ENCODE data around the gene HNF1B. TPM values are rescaled to one million over a fixed set of nuclear protein-coding genes. Genes with fewer than 3 reads are reported as not detected.
A peak's percentile ranks its signal among the peaks of the same experiment; 100 is the strongest.

The HNF1B gene
- total RNA-seq, 3 donors from 2014 or later (not counting 1 experiment from before 2014, with no cell fraction given): not detected

DNA sequence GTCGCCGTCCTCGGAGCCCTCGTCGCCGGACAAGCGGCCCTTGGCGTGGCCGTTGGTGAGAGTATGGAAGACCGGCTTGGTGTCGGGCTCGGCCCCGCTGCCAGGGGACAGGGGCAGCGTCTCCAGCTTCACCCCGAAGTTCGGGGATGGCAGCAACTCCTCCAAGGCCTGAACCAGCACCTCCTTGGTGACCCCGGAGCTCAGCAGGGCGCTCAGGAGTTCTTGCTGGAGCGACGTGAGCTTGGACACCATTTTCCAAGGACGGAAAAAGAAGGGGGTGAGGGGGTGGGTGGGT lies 279 bp downstream of the HNF1B start:
- DNase-seq (peak in 1 of 2 donors; percentile 9), ATAC-seq (no peak)
- no peak overlapping the region for H3K4me3 ChIP-seq (ENCODE audit: low read length)
- H3K9me3 ChIP-seq (ENCODE audit: control insufficient read depth, insufficient read depth, low read length): no peaks in the 10 kb centered on the region
- Mint-ChIP-seq H3K4me3 (no peak overlapping the region), H3K27ac (no peak overlapping the region), H3K27me3 (ENCODE audit: low read depth in 2 of 2) (peaks cover 50 to 71% of the 10 kb centered on the region in 2 donors), H3K36me3 (no peaks in the 10 kb centered on the region), H3K4me1 (peaks cover 6 to 20% of the 10 kb centered on the region in 2 donors), H3K9me3 (no peaks in the 10 kb centered on the region)
- H3K4me1 ChIP-seq (ENCODE audit: control insufficient read depth, insufficient read depth, low read length): peaks cover 38% of the 10 kb centered on the region
- TF ChIP-seq CTCF (IDR thresholded peaks at IDR 0.05): no peak
- no peaks in the 10 kb centered on the region for H3K36me3 ChIP-seq (ENCODE audit: control insufficient read depth, insufficient read depth, low read length)
- intact Hi-C loops (cut with micrococcal nuclease): no loop called here
- WGBS (ENCODE audit: insufficient coverage): 6% methylated on average over 20 of the region's 21 CpGs
- H3K27ac ChIP-seq (ENCODE audit: low read length): no peak overlapping the region
- peaks cover 66% of the 10 kb centered on the region for H3K27me3 ChIP-seq (ENCODE audit: control insufficient read depth, insufficient read depth, low read length)

- H3K9me3 Mint-ChIP-seq: no peaks in the 10 kb centered on the region
- H3K27ac ChIP-seq (ENCODE audit: low read length): no peak overlapping the region
- H3K4me1 ChIP-seq (ENCODE audit: control insufficient read depth, insufficient read depth, low read length): peaks cover 38% of the 10 kb centered on the region
- H3K27ac Mint-ChIP-seq: no peak overlapping the region
- DNase-seq (peak in 1 of 2 donors; percentile 27), ATAC-seq (no peak)
- WGBS (ENCODE audit: insufficient coverage): 3% methylated on average over 61 of the region's 61 CpGs
- H3K36me3 ChIP-seq (ENCODE audit: control insufficient read depth, insufficient read depth, low read length): no peaks in the 10 kb centered on the region
- no peak overlapping the region for H3K4me3 ChIP-seq (ENCODE audit: low read length)
- H3K27me3 Mint-ChIP-seq (ENCODE audit: low read depth in 2 of 2): peaks cover 55 to 77% of the 10 kb centered on the region in 2 donors
- peaks cover 71% of the 10 kb centered on the region for H3K27me3 ChIP-seq (ENCODE audit: control insufficient read depth, insufficient read depth, low read length)
- H3K4me3 Mint-ChIP-seq: no peak overlapping the region
- TF ChIP-seq CTCF (IDR thresholded peaks at IDR 0.05): no peak
- H3K36me3 Mint-ChIP-seq: no peaks in the 10 kb centered on the region
- peaks cover 6 to 20% of the 10 kb centered on the region in 2 donors for H3K4me1 Mint-ChIP-seq
- intact Hi-C loops (cut with micrococcal nuclease): no loop called here
- H3K9me3 ChIP-seq (ENCODE audit: control insufficient read depth, insufficient read depth, low read length): no peaks in the 10 kb centered on the region
These were observed 805 bp downstream of the HNF1B start for GRCh38 chr17:37743875-37744632.

DNA sequence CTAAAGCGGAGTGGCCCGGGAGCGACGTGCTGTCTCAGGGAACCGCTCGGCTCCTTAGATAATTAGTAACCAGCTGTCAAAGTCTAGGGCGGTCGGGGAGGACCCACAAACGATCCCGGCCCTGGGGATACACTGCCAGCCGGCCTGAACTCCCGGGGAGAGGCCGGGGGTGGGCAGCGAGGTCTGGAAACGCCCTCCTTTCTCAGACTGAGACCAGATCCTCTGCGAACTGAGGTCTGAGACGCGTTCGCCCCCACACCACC lies 1.3 kb downstream of the HNF1B start:
- Mint-ChIP-seq H3K9me3 (no peaks in the 10 kb centered on the region), H3K27me3 (ENCODE audit: low read depth in 2 of 2) (peaks cover 58 to 78% of the 10 kb centered on the region in 2 donors), H3K36me3 (no peaks in the 10 kb centered on the region), H3K4me1 (peaks cover 6 to 20% of the 10 kb centered on the region in 2 donors), H3K4me3 (no peak overlapping the region), H3K27ac (no peak overlapping the region)
- DNase-seq (peak in 1 of 2 donors; percentile 9), ATAC-seq (no peak)
- H3K27ac ChIP-seq (ENCODE audit: low read length): no peak overlapping the region
- TF ChIP-seq CTCF (IDR thresholded peaks at IDR 0.05): no peak
- no peak overlapping the region for H3K4me3 ChIP-seq (ENCODE audit: low read length)
- H3K27me3 ChIP-seq (ENCODE audit: control insufficient read depth, insufficient read depth, low read length): peaks cover 76% of the 10 kb centered on the region
- intact Hi-C loops (cut with micrococcal nuclease): no loop called here
- no peaks in the 10 kb centered on the region for H3K9me3 ChIP-seq (ENCODE audit: control insufficient read depth, insufficient read depth, low read length)
- peaks cover 38% of the 10 kb centered on the region for H3K4me1 ChIP-seq (ENCODE audit: control insufficient read depth, insufficient read depth, low read length)
- WGBS (ENCODE audit: insufficient coverage): 2% methylated on average over 19 of the region's 19 CpGs
- no peaks in the 10 kb centered on the region for H3K36me3 ChIP-seq (ENCODE audit: control insufficient read depth, insufficient read depth, low read length)

All from natural killer cell (primary cell).